Peyer's patch (tissue), 4 donors: ENCODE data around the gene CD4. TPM values are rescaled to one million over a fixed set of nuclear protein-coding genes. Genes with fewer than 3 reads are reported as not detected.

Experiments
- DNase-seq, 3 donors: peaks; one replicate each; pipeline ENCODE4 v3.0.0-alpha.2; 2017 to 2019
- H3K27ac ChIP-seq, 4 donors: fragments of 200-600 bp; sonication (generic); one replicate each; pipeline ENCODE4 v1.5.1; 2016 to 2019
- H3K27me3 ChIP-seq, 2 donors: fragments of 200-600 bp; sonication (generic); one replicate each; pipeline ENCODE4 v1.5.1; 2019
- H3K36me3 ChIP-seq, 3 donors: fragments of 200-600 bp; sonication (generic); one replicate each; pipeline ENCODE4 v1.5.1; 2016 to 2019
- H3K4me1 ChIP-seq, 4 donors: fragments of 200-600 bp; sonication (generic); one replicate each; pipeline ENCODE4 v1.5.1; 2016 to 2019
- H3K4me3 ChIP-seq, 4 donors: fragments of 200-600 bp; sonication (generic); 1 replicate in 3 of 4; 2 replicates in 1 of 4; pipeline ENCODE4 v1.5.1; 2016 to 2019; ENCODE audit warnings: mild to moderate bottlenecking in 1 of 4
- H3K9me3 ChIP-seq, 4 donors: fragments of 200-600 bp; sonication (generic); one replicate each; pipeline ENCODE4 v1.5.1; 2016 to 2019; ENCODE audit warnings: mild to moderate bottlenecking in 1 of 4
- CTCF ChIP-seq, 6 experiments: fragments of 450-650 bp in 4 of 6; fragments of 200-600 bp in 2 of 6; sonication (generic) in 1 of 6; IDR thresholded peaks; one replicate each; pipeline ENCODE4 v1.5.1; 2017 to 2019; ENCODE audit warnings: antibody characterized with exemption in 6 of 6, mild to moderate bottlenecking in 3 of 6, moderate library complexity in 1 of 6
- POLR2A ChIP-seq, 2 donors: fragments of 450-650 bp; IDR thresholded peaks; one replicate each; pipeline ENCODE4 v1.5.1; 2017; ENCODE audit warnings: antibody characterized with exemption in 2 of 2, mild to moderate bottlenecking in 2 of 2, moderate library complexity in 2 of 2
- total RNA-seq, 4 donors: library from RNA; depleted of rRNA; stranded (reverse); fragments of >200 nt; gene quantifications; one replicate each; pipeline ENCODE4 v1.1.0, GENCODE V29; 2016

The CD4 gene
- total RNA-seq, 4 donors from 2014 or later: 2.1 to 9.1 (median 4.0) TPM

GRCh38 chr12:6829536-6830220, 40.4 kb downstream of the CD4 start:
- peak in 2 of 3 donors; percentile 32 to 64 for DNase-seq
- H3K36me3 ChIP-seq: peaks cover 0 to 6% (median 0%) of the 10 kb centered on the region in 3 donors
- no peaks in the 10 kb centered on the region for H3K9me3 ChIP-seq
- peak overlapping the region; percentile 64 to 77 (median 70) for H3K27ac ChIP-seq
- TF ChIP-seq CTCF (IDR thresholded peaks at IDR 0.05): peak in 3 of 6 experiments; percentile 10 to 18 (median 11)
- peak in 1 of 2 donors; percentile 7 for TF ChIP-seq POLR2A (IDR thresholded peaks at IDR 0.05)
- H3K4me1 ChIP-seq: peaks cover 0 to 22% (median 8%) of the 10 kb centered on the region in 4 donors
- peak overlapping the region; percentile 62 to 87 (median 70) for H3K4me3 ChIP-seq
- H3K27me3 ChIP-seq: no peaks in the 10 kb centered on the region

GRCh38 chr12:6830286-6830890, 41.1 kb downstream of the CD4 start:
- TF ChIP-seq POLR2A (IDR thresholded peaks at IDR 0.05): no peak
- no peak for TF ChIP-seq CTCF (IDR thresholded peaks at IDR 0.05)
- peaks cover 0 to 6% (median 0%) of the 10 kb centered on the region in 3 donors for H3K36me3 ChIP-seq

GRCh38 chr12:6830999-6831398, 41.7 kb downstream of the CD4 start:
- H3K4me1 ChIP-seq: peaks cover 0 to 22% (median 8%) of the 10 kb centered on the region in 4 donors
- H3K4me3 ChIP-seq: no peak overlapping the region
- no peaks in the 10 kb centered on the region for H3K27me3 ChIP-seq
- no peaks in the 10 kb centered on the region for H3K9me3 ChIP-seq
- H3K36me3 ChIP-seq: peaks cover 0 to 6% (median 0%) of the 10 kb centered on the region in 3 donors
- no peak for TF ChIP-seq POLR2A (IDR thresholded peaks at IDR 0.05)
- no peak for TF ChIP-seq CTCF (IDR thresholded peaks at IDR 0.05)
- no peak for DNase-seq
- no peak overlapping the region for H3K27ac ChIP-seq

More at GRCh38 chr12:6830286-6830890, 41.1 kb downstream of the CD4 start:
- Histone ChIP-seq H3K4me3 (no peak overlapping the region), H3K9me3 (no peaks in the 10 kb centered on the region), H3K27ac (no peak overlapping the region), H3K4me1 (peaks cover 0 to 22% (median 8%) of the 10 kb centered on the region in 4 donors), H3K27me3 (no peaks in the 10 kb centered on the region)
- DNase-seq: no peak

- H3K27me3 ChIP-seq: no peaks in the 10 kb centered on the region
- no peaks in the 10 kb centered on the region for H3K9me3 ChIP-seq
- no peak overlapping the region for H3K27ac ChIP-seq
- no peak for DNase-seq
- H3K36me3 ChIP-seq: peaks cover 0 to 6% (median 0%) of the 10 kb centered on the region in 3 donors
- H3K4me1 ChIP-seq: peaks cover 0 to 22% (median 8%) of the 10 kb centered on the region in 4 donors
- no peak overlapping the region for H3K4me3 ChIP-seq
- TF ChIP-seq POLR2A (IDR thresholded peaks at IDR 0.05) (no peak), CTCF (IDR thresholded peaks at IDR 0.05) (no peak)
Measured at GRCh38 chr12:6831450-6831995, 42.2 kb downstream of the CD4 start.

GRCh38 chr12:6832125-6832524, 42.8 kb downstream of the CD4 start:
- H3K4me1 ChIP-seq: peaks cover 0 to 19% (median 8%) of the 10 kb centered on the region in 4 donors

More at GRCh38 chr12:6832125-6832524, 42.8 kb downstream of the CD4 start:
- H3K9me3 ChIP-seq: no peaks in the 10 kb centered on the region
- H3K36me3 ChIP-seq: peaks cover 0 to 8% (median 0%) of the 10 kb centered on the region in 3 donors
- DNase-seq: no peak
- no peak overlapping the region for H3K4me3 ChIP-seq
- TF ChIP-seq CTCF (IDR thresholded peaks at IDR 0.05) (no peak), POLR2A (IDR thresholded peaks at IDR 0.05) (no peak)
- H3K27ac ChIP-seq: no peak overlapping the region
- no peaks in the 10 kb centered on the region for H3K27me3 ChIP-seq
